ENCODE data around the gene CBX1. TPM values are rescaled to one million over a fixed set of nuclear protein-coding genes. Genes with fewer than 3 reads are reported as not detected.

Gene CBX1
- total and polyA plus RNA-seq, 2 of the 13 experiments (the other 11 are each of a cell fraction or from before 2014, with no cell fraction given): 17.8 to 108 TPM

- peaks cover 24% of the 10 kb centered on the region for H3K79me2 ChIP-seq (ENCODE audit: insufficient read depth, low read length)
- FAIRE-seq (peak; percentile 47), ATAC-seq (peak; percentile 98), DNase-seq (ENCODE audit: low spot score) (peak; percentile 90)
- H2AFZ ChIP-seq (ENCODE audit: low read length): peak within 1 kb of the TSS; percentile 98
- no peaks in the 10 kb centered on the region; a peak in 2 of 5 replicates for H3K27me3 ChIP-seq (ENCODE audit: control insufficient read depth in 1 of 2, insufficient read depth in 2 of 2, low read length in 2 of 2)
- peak within 1 kb of the TSS; percentile 76 for H3K27ac ChIP-seq (ENCODE audit: extremely low read length, insufficient read depth, low read length)
- ChIA-PET POLR2A (interaction anchor here (0.6 to 2.9 kb wide), 11 partner anchors 10 to 276 kb away, joined by 3 to 28 read pairs (median 3); partner anchors contain the start of genes LRRC46, MRPL10 and NFE2L1), CTCF (ENCODE audit: low intra/inter-chr PET ratio, low total read pairs) (no interaction called here)
- peak within 1 kb of the TSS; percentile 79 to 81 (median 80) for H3K4me3 ChIP-seq (replicated peaks in 1 of 3; ENCODE audit: insufficient read depth in 1 of 3, low read depth in 2 of 3, low read length in 3 of 3)
- H3K4me2 ChIP-seq (ENCODE audit: low read depth, low read length): peak within 1 kb of the TSS; percentile 92
- no peaks in the 10 kb centered on the region for H3K36me3 ChIP-seq (replicated peaks in 1 of 2; ENCODE audit: control insufficient read depth in 1 of 2, insufficient read depth in 2 of 2, low read length in 2 of 2)
- intact Hi-C loops (cut with micrococcal nuclease; ENCODE audit: unreplicated experiment) (no loop called here), in situ Hi-C loops (cut with HindIII; ENCODE audit: extremely low pct_ligation_motif_present, low pct_unique_long_range_greater_than_20kb) (no loop called here)
- TSS peak; percentile 97 for BruUV-seq (replicated peaks)
- peak within 1 kb of the TSS; percentile 76 for H3K9ac ChIP-seq (ENCODE audit: insufficient read depth, low read depth, low read length)
- 2% methylated on average over 25 of the region's 64 CpGs for WGBS (ENCODE audit: low lambda C conversion rate)
- no peaks in the 10 kb centered on the region for H4K20me1 ChIP-seq (ENCODE audit: insufficient read depth, low read length)
- H3K4me1 ChIP-seq (ENCODE audit: insufficient read depth, low read length): peaks cover 24% of the 10 kb centered on the region
- no peaks in the 10 kb centered on the region for H3K9me3 ChIP-seq (ENCODE audit: low read length)
- TF ChIP-seq ZZZ3 (CRISPR knock-in tag; IDR thresholded peaks at IDR 0.05; ENCODE audit: borderline replicate concordance) (no peak), HOXA7 (CRISPR knock-in tag; IDR thresholded peaks at IDR 0.05) (no peak), MED1 (CRISPR knock-in tag; IDR thresholded peaks at IDR 0.05) (peak; percentile 64), ZNF451 (CRISPR knock-in tag; IDR thresholded peaks at IDR 0.05) (no peak), NFAT5 (CRISPR knock-in tag; IDR thresholded peaks at IDR 0.05) (no peak), NBN (conservative IDR thresholded peaks at IDR 0.05) (no peak), ZNF510 (CRISPR knock-in tag; IDR thresholded peaks at IDR 0.05; ENCODE audit: low read depth) (peak; percentile 19; the same call in 1 of the 2 replicates), TFDP1 (CRISPR knock-in tag; IDR thresholded peaks at IDR 0.05; ENCODE audit: borderline replicate concordance) (peak; percentile 63; the same call in 1 of the 2 replicates), KMT2B (CRISPR knock-in tag; IDR thresholded peaks at IDR 0.05) (no peak; the same call in none of the 2 replicates), TOPORS (CRISPR knock-in tag; IDR thresholded peaks at IDR 0.05) (peak; percentile 55; the same call in 1 of the 2 replicates), ZNF841 (CRISPR knock-in tag; IDR thresholded peaks at IDR 0.05; ENCODE audit: borderline replicate concordance) (no peak), TEAD2 (CRISPR knock-in tag; IDR thresholded peaks at IDR 0.05) (no peak), ELK4 (CRISPR knock-in tag; IDR thresholded peaks at IDR 0.05; ENCODE audit: borderline replicate concordance) (no peak), ZMAT5 (CRISPR knock-in tag; IDR thresholded peaks at IDR 0.05; ENCODE audit: borderline replicate concordance, low read depth) (no peak)
Observed at GRCh38 chr17:48107137-48108055, 6.1 kb upstream of the CBX1 start, which contains the start of gene SNX11. Gene SNX11 (plus strand): TSS chr17:48107766. CDS start chr17:48112044, 4,278 bp downstream.
